ENCODE data around the gene PHF23.

PHF23 gene

GRCh38 chr17:7252176-7253043 is 13.2 kb upstream of the PHF23 start, which contains the start of gene ELP5:
Gene ELP5 (plus strand): TSS chr17:7252215. CDS start chr17:7252551, 336 bp downstream.
- peak; percentile 90 for DNase-seq
- TF ChIP-seq CTCF (IDR thresholded peaks at IDR 0.05; ENCODE audit: low read depth, low read length), result no peak
- Histone ChIP-seq H3K4me1 (no peaks in the 10 kb centered on the region; the same call in 1 of the 2 replicates), H3K27me3 (no peaks in the 10 kb centered on the region), H3K4me3 (ENCODE audit: low read depth, low read length) (peak within 1 kb of the TSS; percentile 80), H3K36me3 (no peaks in the 10 kb centered on the region), H3K9me3 (no peaks in the 10 kb centered on the region)

DNA sequence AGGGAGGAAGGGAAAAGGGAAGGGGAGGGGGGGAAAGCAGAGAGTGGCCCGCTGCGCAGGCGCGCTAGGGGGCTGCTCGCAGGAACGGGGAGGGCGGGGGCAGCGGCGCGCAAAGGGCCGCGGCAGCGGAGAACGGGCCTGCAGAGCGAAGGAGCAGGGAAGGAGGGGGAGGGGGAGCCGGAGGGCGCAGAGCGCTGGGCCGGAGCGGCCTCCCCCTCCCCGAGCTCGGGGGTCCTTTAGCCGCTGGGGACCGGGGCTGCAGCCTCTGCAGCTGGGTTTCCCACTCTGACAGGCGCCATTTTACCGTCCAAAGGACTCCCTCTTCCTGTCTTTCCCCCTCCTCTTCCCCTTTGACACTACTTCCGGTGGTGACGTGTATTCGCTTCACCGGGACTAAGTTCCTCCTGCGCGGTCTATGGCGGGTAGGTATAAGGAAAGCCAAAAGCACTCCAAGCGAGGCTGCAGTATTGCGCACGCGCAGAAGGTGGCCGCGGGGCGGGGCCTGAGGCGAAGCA is 12.5 kb upstream of the PHF23 start, which contains the start of gene CTDNEP1:
TSS of gene CTDNEP1 (minus strand) at position 74 of the 515 bp plus-strand sequence. CDS start 438 bp downstream, outside the sequence.
- Histone ChIP-seq H3K36me3 (no peaks in the 10 kb centered on the region), H3K4me3 (ENCODE audit: low read depth, low read length) (peak within 1 kb of the TSS; percentile 80), H3K4me1 (no peaks in the 10 kb centered on the region; the same call in 1 of the 2 replicates), H3K9me3 (no peaks in the 10 kb centered on the region), H3K27me3 (no peaks in the 10 kb centered on the region)
- DNase-seq, result peak; percentile 93
- TF ChIP-seq CTCF (IDR thresholded peaks at IDR 0.05; ENCODE audit: low read depth, low read length), result no peak

- no peak for TF ChIP-seq CTCF (IDR thresholded peaks at IDR 0.05; ENCODE audit: low read depth, low read length)
- H3K4me1 ChIP-seq, result no peaks in the 10 kb centered on the region; the same call in 1 of the 2 replicates
- no peaks in the 10 kb centered on the region for H3K27me3 ChIP-seq
- DNase-seq, result no peak
- H3K36me3 ChIP-seq, result no peaks in the 10 kb centered on the region; the same call in 1 of the 2 replicates
- peak overlapping the region; percentile 80 for H3K4me3 ChIP-seq (ENCODE audit: low read depth, low read length)
- H3K9me3 ChIP-seq, result no peaks in the 10 kb centered on the region
Measured at GRCh38 chr17:7250695-7251627, 11.7 kb upstream of the PHF23 start.

DNA sequence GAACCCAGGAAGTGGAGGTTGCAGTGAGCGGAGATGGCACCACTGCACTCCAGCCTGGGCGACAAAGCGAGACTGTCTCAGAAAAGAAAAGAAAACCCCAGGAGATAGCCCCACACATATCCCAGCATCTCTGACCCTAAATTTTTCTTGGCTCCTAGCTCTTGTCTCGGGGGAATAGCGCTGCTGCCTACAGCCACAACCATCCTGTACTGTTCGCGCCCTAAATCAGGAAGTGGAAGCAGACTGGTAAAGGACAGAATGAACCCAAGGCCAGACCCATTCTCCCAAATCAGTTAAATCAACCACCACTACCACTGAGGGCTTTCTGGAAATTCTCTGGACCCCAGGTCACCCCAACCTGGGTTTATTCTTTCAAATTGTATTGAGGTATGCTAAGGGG is 10.6 kb upstream of the PHF23 start:
- peaks cover under 1% of the 10 kb centered on the region for H3K36me3 ChIP-seq
- no peak for TF ChIP-seq CTCF (IDR thresholded peaks at IDR 0.05; ENCODE audit: low read depth, low read length)
- peak overlapping the region; percentile 80 for H3K4me3 ChIP-seq (ENCODE audit: low read depth, low read length)
- H3K27me3 ChIP-seq, result no peaks in the 10 kb centered on the region
- H3K4me1 ChIP-seq, result no peaks in the 10 kb centered on the region; the same call in 1 of the 2 replicates
- DNase-seq, result no peak
- no peaks in the 10 kb centered on the region for H3K9me3 ChIP-seq

- DNase-seq, result no peak
- H3K36me3 ChIP-seq, result peaks cover 3% of the 10 kb centered on the region
Measured at GRCh38 chr17:7249214-7249613, 10.0 kb upstream of the PHF23 start.

More at GRCh38 chr17:7249214-7249613, 10.0 kb upstream of the PHF23 start:
- no peak overlapping the region for H3K4me3 ChIP-seq (ENCODE audit: low read depth, low read length)
- TF ChIP-seq CTCF (IDR thresholded peaks at IDR 0.05; ENCODE audit: low read depth, low read length), result no peak
- H3K9me3 ChIP-seq, result no peaks in the 10 kb centered on the region
- H3K4me1 ChIP-seq, result no peaks in the 10 kb centered on the region; the same call in 1 of the 2 replicates
- H3K27me3 ChIP-seq, result no peaks in the 10 kb centered on the region
